Measurements from ENCODE around the gene TSSC4. TPM values are rescaled to one million over a fixed set of nuclear protein-coding genes. Genes with fewer than 3 reads are reported as not detected.

The TSSC4 gene
- total RNA-seq, 3 donors from 2014 or later (not counting 1 experiment from before 2014, with no cell fraction given): 52.8 to 67.9 (median 59.3) TPM

DNA sequence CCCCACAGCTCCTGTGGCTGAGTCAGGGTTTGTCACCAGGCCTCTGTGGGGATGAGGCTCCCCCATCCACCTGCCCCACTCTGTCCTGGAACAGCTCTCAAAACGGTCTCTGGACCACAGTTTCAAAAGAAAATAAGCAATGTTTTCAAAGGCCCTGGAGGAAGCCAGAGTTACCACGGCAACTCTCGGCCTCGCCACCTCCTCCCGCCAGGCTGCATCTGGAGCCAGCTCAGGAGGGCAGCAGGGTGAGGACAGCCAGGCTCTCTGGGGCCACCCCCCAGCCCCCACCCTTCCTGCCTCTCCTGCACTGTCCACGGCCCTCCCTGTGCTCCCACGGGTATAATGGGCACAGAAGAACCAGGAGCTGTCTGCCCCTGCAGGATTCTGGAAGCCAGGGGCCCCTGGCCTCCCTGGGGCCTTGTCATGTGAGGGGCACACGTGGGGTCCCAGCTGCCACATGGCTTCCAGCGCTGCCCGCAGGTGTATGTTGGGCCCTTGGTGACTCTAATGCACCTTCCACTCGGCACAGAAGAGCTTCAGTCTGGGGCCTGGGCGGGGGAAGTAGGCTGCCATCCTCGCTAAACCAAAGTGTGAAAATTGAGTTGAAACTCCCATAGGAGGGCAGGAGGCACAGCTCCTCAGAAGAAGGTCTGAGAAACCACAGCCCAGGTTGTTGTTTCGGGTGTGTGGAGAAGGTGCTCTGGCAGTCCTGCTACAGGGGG is 13.1 kb upstream of the TSSC4 start:
- H3K4me3 Mint-ChIP-seq: peak overlapping the region; percentile 69
- 5% methylated on average over 14 of the region's 14 CpGs for WGBS (ENCODE audit: insufficient coverage)
- H3K36me3 Mint-ChIP-seq: no peaks in the 10 kb centered on the region
- no peaks in the 10 kb centered on the region for H3K9me3 Mint-ChIP-seq
- H3K27me3 ChIP-seq (ENCODE audit: control insufficient read depth, insufficient read depth, low read length): no peaks in the 10 kb centered on the region
- H3K27ac Mint-ChIP-seq: peak overlapping the region; percentile 58 to 85
- H3K9me3 ChIP-seq (ENCODE audit: control insufficient read depth, insufficient read depth, low read length): no peaks in the 10 kb centered on the region
- peak; percentile 53 to 75 for DNase-seq
- intact Hi-C loops (cut with micrococcal nuclease): no loop called here
- H3K4me3 ChIP-seq (ENCODE audit: low read length): no peak overlapping the region
- ATAC-seq: peak; percentile 61 to 72 (median 66)
- peak overlapping the region; percentile 59 for H3K27ac ChIP-seq (ENCODE audit: low read length)
- no peaks in the 10 kb centered on the region for H3K27me3 Mint-ChIP-seq (ENCODE audit: low read depth in 2 of 2)
- peaks cover 97% of the 10 kb centered on the region for H3K4me1 ChIP-seq (ENCODE audit: control insufficient read depth, insufficient read depth, low read length)
- peaks cover 32 to 83% of the 10 kb centered on the region in 2 donors for H3K4me1 Mint-ChIP-seq
- peaks cover 6% of the 10 kb centered on the region for H3K36me3 ChIP-seq (ENCODE audit: control insufficient read depth, insufficient read depth, low read length)
- TF ChIP-seq, protein P1, sequence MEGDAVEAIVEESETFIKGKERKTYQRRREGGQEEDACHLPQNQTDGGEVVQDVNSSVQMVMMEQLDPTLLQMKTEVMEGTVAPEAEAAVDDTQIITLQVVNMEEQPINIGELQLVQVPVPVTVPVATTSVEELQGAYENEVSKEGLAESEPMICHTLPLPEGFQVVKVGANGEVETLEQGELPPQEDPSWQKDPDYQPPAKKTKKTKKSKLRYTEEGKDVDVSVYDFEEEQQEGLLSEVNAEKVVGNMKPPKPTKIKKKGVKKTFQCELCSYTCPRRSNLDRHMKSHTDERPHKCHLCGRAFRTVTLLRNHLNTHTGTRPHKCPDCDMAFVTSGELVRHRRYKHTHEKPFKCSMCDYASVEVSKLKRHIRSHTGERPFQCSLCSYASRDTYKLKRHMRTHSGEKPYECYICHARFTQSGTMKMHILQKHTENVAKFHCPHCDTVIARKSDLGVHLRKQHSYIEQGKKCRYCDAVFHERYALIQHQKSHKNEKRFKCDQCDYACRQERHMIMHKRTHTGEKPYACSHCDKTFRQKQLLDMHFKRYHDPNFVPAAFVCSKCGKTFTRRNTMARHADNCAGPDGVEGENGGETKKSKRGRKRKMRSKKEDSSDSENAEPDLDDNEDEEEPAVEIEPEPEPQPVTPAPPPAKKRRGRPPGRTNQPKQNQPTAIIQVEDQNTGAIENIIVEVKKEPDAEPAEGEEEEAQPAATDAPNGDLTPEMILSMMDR (IDR thresholded peaks at IDR 0.05): no peak

DNA sequence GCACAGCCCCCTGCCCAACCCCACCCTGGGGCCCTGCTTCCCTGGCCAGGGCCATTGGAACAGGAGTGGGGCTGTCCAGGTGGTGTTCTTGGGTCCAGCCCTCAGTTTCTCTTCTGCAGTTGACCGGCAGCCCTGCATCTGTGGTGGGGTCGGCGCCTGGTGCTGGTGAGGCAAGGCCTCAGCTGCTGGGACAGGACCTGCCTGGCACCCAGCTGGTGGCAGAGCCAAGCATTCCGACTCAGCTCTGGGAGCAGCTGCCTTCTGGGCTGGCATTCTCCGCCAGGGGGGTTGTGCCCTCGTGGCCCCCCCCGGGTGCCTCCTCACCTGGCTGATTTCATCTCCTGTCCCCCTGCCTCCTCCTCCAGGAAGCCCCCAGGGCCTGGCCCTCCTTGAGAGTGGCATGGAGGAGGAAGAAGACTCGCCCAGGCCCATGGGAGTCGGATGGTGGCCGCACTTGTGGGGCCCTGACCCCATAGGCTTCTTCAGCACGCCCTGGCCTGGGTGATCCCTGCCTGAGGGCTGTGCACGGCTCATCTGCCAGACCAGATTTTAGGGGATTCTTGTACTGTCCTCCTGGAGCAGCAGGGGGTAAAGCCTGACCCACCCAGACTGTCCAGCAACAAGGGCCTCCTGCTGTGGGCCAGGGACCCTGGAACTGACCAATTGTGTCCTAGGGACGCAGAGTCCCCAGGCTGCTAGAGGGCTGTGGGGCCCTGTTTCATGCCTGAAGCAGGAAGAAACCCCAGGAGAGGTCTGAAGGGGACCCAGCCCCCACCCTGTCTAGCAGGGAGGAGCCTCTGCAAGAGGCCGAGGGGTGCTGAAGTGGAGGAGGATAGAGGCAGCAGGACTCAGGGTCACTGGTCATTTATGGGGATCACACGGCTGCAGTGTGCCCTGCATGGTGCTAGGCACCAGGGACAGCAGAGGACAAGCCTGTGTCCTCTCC is 11.8 kb upstream of the TSSC4 start:
- H3K36me3 ChIP-seq (ENCODE audit: control insufficient read depth, insufficient read depth, low read length): peaks cover 6% of the 10 kb centered on the region
- H3K27ac ChIP-seq (ENCODE audit: low read length): peak overlapping the region; percentile 59
- Mint-ChIP-seq H3K4me1 (peaks cover 32 to 72% of the 10 kb centered on the region in 2 donors), H3K36me3 (no peaks in the 10 kb centered on the region), H3K4me3 (peak overlapping the region; percentile 68), H3K9me3 (no peaks in the 10 kb centered on the region), H3K27ac (peak overlapping the region; percentile 38 to 85), H3K27me3 (ENCODE audit: low read depth in 2 of 2) (no peaks in the 10 kb centered on the region)
- DNase-seq (no peak), ATAC-seq (no peak)
- H3K27me3 ChIP-seq (ENCODE audit: control insufficient read depth, insufficient read depth, low read length): no peaks in the 10 kb centered on the region
- peaks cover 97% of the 10 kb centered on the region for H3K4me1 ChIP-seq (ENCODE audit: control insufficient read depth, insufficient read depth, low read length)
- TF ChIP-seq, protein P1 (IDR thresholded peaks at IDR 0.05): no peak
- intact Hi-C loops (cut with micrococcal nuclease): no loop called here
- H3K4me3 ChIP-seq (ENCODE audit: low read length): no peak overlapping the region
- no peaks in the 10 kb centered on the region for H3K9me3 ChIP-seq (ENCODE audit: control insufficient read depth, insufficient read depth, low read length)
- 71% methylated on average over 15 of the region's 15 CpGs for WGBS (ENCODE audit: insufficient coverage)

DNA sequence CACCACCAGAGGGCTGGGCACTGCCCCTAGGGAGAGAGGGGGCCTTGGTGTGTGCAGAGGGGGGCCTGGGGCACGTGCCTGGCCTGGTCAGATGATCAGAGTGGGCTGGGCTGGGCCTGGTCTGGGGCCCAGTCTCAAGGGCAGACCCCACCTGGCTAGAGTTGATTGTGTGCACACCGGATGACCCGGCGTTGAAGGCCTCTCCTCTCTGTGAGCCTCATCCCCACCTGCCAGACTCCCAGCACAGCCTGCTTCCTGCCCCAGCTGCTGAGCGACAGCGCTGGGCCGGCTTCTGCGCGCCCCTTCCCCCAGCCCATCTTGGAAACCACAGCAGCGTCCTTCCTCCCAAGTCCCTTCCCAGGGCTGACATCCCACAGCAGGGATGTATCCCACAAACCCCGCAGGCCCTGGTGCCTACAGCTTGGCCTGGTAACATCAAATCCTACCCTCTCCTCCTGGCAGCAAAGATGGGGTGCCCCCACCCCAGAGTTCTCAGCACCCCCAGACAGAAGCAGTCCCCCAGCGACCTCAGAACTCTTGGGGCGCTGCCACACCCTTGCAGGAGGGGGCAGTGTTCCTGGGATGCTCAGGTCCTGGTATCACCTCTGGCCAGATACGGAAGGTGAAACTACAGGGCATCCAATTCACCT is 11.0 kb upstream of the TSSC4 start:
- ATAC-seq (no peak), DNase-seq (peak in 1 of 2 donors; percentile 36)
- TF ChIP-seq, protein P1 (IDR thresholded peaks at IDR 0.05): no peak
- Mint-ChIP-seq H3K9me3 (no peaks in the 10 kb centered on the region), H3K4me3 (peak overlapping the region; percentile 68), H3K27ac (peak overlapping the region; percentile 38 to 85), H3K4me1 (peaks cover 35 to 64% of the 10 kb centered on the region in 2 donors), H3K27me3 (ENCODE audit: low read depth in 2 of 2) (no peaks in the 10 kb centered on the region), H3K36me3 (no peaks in the 10 kb centered on the region)
- Histone ChIP-seq H3K36me3 (ENCODE audit: control insufficient read depth, insufficient read depth, low read length) (peaks cover 11% of the 10 kb centered on the region), H3K4me3 (ENCODE audit: low read length) (no peak overlapping the region), H3K27me3 (ENCODE audit: control insufficient read depth, insufficient read depth, low read length) (no peaks in the 10 kb centered on the region), H3K4me1 (ENCODE audit: control insufficient read depth, insufficient read depth, low read length) (peaks cover 100% of the 10 kb centered on the region), H3K9me3 (ENCODE audit: control insufficient read depth, insufficient read depth, low read length) (no peaks in the 10 kb centered on the region), H3K27ac (ENCODE audit: low read length) (peak overlapping the region; percentile 59)
- 38% methylated on average over 14 of the region's 14 CpGs for WGBS (ENCODE audit: insufficient coverage)
- intact Hi-C loops (cut with micrococcal nuclease): no loop called here

Measured in natural killer cell (primary cell).